ENCODE data around the gene RICTOR.
"Not testable (repeated sequence)": the region's sequence is repeated elsewhere in the genome, so short reads cannot be mapped to it uniquely, and the experiment has no call there.

RICTOR gene

DNA sequence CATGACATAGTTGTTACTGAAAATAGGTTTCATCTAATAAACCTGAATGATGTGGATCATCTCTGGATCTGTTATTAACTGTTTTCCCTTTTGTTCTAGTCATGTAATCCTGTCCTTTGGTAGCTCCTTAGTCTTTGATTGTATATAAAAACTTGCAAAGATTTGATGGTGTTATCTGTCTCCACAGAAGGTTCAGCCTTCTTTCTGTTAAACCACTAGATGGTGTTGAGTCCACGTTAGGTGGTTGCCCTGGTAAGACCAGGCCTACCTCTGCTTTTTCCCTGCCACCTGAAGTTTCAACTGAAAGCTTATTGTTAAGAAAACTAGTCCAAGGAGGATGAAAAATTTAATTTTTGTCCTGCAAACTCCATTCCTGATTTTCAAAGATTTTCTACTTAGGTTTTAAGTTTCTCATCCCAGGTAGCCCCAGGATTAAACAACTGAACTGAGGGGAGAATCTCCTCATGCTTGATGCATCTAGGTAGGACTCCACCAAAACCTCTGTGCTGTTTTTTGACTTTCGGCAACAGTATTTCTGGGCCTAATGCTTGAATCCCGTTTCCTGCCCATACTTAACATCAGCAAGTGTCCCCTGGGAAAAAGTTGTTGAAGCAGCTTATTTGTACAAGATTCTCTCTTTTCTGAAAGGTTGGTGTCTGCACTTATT, 68.5 kb downstream of the RICTOR start:
- DNase-seq: no peak

DNA sequence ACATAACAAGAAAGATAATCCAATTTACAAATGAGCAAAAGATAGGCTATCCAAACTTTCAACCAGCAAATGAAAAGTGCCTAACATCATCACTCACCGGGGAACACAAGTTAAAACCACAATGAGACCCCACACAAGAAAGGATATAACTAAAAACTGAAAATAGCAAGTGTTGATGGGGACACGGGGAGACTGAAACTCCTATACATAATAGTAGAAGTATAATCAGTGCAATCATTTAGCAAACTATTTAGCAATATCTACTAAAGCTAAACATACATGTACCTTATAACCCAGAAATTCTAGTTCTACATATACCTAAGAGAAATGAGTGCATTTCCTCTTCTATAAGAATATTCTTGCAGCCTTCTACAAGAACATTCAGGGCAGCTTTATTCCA, 72.5 kb downstream of the RICTOR start:
- no peak for DNase-seq

DNA sequence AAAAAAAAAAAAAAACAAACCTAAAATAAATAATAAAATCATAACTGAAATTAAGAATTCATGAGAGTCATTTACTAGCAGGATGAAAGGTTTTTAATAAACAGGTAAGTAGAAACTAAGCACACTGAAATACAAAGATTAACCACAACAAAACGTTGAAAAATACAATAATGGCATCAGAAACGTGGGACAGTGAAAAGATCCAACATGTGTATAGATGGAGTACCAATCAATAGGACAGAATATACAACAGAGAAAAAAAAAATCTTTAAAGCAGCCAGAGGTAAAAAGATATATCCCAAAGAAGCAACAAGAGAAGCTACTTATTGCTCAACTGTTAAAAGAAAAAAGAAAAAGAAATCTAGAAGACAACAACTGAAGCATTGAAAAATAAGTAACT, 75.2 kb downstream of the RICTOR start:
- DNase-seq: no peak

DNA sequence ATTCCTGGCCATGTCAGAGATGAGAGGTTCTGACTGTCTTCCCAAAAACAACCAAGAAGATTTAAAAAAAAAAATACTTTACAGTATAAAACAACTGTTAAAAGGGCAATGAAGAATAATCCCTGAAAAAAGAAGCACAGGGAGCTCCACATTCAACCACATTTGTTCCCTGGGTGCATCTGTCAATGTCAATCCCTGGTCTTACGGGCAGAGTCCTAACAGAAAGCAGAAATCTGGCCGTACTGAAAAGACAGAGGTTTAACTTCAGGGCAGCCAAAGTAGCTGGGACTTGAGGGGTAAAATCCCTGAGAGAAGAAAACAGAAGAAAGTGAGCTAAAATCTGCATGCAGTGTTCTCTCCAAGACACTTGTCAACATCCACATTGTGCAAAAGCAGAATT, 76.6 kb downstream of the RICTOR start:
- DNase-seq: no peak

DNA sequence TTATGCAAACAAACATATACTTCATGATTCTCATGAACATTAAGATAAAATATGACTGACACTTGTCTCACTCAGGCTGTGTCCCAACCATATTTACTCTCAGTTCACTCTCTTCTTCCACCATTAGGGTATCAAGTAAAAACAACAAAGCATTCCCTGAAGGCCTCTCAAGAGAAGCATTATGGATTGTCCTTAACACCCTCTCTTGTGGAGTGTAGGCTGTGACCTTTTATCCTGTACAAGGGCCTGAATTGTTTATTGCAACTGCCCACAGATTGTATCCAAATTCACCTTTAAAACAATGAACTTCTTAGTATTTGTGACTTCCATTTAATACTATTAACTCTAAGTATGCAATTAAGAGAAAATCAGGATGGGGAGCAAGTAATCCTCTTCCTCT, 78.1 kb downstream of the RICTOR start:
- DNase-seq: no peak

DNA sequence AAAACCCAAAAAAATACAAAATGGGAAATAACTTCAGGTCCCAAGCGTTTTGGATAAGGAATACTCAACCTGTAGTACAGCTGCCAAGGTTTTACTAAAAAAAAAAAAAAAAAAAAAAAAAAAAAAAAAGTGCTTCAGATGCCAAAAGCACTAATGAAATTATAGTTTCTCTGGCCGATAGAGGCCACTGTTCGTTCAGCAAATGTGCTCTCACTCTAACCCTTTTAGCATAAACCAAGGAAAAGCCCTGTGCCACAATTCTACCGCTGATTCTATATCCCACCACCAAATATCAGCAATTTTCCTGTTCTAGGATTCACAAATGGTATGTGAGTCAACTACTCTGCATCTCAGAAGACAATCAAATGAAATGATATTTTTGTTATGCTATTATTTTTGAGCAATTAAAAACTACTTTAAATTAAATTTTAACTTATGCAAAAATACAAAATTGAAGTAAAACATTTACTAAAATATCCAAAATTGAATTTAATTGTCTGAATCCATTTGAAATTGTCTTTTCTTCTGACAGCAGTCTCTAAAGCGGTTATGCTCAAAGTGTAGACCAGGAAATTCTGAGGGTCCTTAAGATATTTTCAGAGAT, 79.8 kb downstream of the RICTOR start:
- DNase-seq: peak; percentile 46

DNA sequence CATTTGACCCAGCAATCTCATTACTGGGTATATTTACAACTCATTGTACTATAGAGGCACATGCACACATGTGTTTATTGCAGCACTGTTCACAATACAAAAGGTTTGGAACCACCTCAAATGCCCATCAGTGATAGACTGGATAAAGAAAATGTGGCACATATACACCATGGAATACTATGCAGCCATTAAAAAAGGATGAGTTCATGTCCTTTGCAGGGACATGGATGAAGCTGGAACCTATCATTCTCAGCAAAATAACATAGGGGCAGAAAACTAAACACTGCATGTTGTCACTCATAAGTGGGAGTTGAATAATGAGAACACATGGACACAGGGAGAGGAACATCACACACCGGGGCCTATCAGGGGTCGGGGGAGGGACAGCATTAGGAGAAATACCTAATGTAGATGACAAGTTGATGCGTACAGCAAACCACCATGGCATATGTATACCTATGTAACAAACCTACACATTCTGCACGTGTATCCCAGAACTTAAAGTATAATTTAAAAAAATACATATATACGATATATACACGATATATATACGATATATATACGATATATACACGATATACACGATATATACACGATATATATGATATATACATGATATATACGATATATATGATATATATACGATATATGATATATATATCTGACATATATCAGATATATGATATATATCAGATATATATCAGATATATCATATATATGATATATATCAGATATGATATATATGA, 84.1 kb downstream of the RICTOR start:
- DNase-seq: not testable (repeated sequence)

DNA sequence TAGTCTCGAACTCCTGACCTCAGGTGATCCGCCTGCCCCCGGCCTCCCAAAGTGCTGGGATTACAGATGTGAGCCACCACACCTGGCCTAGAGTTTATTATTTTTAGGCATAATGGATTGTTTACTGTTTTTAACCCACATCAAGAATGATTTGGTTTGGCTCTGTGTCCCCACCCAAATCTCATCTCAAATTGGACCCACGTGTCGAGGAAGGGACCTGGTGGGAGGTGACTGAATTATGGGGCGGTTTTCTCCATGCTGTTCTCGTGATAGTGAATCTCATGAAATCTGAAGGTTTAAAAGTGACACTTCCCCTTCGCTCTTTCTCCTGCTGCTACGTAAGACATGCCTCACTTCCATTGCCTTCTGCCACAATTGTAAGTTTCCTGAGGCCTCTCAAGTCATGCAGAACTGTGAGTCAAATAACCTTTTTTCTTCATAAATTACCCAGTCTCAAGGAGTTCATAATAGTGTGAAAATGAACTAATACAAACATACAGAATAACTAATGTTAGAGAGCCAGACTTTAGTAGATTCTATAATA, 88.2 kb downstream of the RICTOR start:
- DNase-seq: no peak

DNA sequence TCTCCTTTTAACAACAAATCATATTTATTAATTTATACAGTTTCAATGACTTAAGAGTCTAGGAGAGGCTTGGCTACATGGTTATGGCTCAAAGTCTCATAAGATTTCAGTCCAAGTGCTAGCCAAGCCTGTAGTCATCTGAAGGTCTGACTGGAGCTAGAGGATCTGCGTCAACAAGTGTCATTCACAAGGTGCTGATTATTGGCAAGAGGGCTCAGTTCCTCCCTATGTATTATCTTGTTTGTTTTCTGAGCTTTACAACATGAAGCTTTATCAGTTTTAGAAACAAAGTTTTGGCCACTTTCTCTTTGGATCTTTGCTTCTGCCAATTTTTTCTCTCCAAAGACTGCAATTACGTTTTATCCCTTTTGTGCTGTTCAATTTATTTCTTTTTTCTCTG, 94.7 kb downstream of the RICTOR start:
- DNase-seq: no peak

DNA sequence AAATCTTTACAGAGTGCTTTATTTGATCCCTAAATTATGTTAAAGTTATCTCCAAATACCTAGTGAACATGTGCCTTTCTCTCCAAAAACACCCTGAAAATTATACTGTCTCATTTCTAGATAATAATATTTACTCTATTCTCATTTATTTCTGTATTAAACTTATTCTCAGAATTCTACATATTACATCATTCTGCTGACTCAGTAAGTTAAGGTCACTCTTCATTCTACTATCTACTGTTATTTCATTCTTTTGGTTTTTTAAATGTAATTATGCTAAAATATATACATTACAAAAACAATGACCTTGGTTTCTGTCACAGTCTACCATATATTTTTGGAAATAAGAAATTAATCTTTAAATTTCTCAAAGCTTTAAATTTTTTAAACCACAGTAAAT, 96.2 kb downstream of the RICTOR start:
- DNase-seq: no peak

DNA sequence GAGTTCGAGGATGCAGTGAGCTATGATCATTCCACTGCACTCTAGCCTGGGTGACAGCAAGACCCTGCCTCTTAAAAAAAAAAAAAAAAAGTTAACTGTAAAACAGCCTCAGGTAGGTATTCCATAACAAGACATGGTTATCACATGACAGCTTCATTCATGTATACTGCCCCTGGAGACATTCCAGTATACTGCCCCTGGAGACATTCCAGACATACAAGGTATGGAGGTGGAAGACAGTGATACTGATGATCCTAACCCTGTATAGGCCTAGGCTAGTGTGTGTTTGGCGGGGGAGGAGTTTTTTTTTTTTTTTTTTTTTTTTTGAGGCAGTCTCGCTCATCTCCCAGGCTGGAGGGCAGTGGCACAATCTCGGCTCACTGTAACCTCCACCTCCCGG, 105.5 kb downstream of the RICTOR start:
- DNase-seq: no peak

DNA sequence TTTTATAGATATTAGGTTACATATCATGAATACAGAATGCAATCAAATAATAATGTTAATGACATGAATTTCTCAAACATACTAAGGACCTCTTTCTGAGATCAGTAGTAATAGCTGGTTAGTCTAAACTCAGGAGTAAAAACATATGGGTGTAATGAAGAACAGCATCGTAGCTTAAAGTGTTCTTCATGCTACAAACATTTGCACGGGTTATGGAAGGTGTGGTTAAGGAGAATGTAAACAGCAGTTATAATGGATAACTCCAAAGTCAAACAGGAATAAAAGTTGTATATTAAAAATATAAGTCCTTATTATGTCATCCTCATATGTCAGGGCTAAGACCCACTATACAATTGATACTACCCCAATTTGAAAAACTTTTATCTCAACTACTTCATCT, 112.5 kb downstream of the RICTOR start:
- no peak for DNase-seq

DNA sequence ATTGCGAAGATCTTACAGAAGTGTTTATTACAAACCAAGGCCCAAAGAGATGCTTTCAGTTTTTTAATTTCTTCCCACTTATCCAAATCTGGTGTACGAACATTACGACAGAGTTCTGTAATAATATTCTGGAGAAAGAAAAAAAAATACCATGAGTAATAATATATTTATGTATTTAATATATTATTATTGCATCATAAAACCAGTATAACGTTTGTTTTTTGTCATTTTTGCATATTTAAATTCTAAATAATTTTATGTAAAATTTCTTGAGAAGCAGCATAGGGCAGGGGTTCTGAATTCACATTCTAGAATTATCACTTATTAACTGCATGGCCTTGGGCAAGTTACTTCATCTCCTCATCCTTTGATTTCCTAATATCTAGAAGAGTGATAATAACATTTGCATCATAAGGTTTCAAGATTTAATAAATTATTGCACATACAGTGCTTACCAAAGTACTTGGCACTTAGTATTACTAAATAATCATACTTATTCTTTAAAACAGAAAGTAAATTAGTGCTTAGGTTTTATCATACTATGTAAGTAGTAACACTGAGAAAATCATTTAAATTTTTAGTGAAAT, 120.7 kb downstream of the RICTOR start:
- no peak for DNase-seq

DNA sequence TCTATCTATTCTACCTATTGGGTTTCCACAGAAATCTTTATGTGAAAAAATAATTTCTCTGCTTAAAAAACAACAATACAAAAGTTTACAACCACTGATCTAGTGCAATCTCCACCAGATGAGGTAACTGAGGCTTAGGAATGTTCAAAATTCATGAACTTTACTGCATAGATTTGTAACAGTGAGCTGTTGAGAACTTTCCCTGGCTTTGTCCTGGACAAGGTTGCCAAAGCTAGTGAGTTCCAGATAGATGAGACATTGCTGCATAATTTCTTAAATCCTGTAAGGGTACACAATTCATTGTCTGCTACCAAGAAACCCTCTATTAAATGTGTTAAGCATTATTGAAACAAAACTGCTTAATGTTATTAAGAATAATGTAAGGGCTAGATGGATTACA, 125.7 kb downstream of the RICTOR start:
- no peak for DNase-seq

DNA sequence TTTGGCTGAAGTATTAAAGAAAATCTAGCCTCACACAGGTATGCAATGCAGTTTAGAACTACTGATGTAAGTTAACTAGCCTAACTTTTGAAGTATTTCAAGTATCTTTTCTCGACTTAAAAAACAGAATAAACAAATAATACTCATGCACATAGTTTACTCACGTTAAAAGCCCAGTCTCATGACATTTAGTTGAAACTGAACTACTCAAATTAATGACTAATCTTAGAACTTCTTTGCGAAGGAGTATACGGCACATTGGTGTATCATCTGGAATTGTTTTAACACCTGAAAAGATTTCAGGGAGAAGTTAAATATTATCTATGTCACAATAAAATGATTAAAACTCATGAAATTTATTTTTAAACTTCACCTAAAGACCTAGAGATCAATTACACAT, 129.9 kb downstream of the RICTOR start:
- DNase-seq: no peak

DNA sequence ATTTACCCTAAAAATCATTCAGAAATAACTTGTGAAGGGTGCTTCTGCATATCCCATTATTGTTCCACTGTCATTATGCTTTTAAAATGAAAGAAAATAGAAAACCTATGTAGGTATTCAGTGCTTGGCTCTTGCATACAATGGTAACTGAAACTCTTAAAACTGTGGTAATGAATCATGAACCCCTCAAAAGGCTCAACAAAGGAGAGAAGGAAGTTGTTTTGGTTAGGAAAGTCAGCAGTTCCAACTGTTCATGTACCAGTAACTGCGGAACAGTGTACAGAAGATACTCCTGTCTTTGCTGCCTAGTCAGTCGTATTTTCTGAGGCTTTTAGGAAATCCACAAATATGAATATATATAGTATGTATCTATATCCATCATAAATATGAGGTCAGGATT, 132.3 kb downstream of the RICTOR start:
- no peak for DNase-seq

DNA sequence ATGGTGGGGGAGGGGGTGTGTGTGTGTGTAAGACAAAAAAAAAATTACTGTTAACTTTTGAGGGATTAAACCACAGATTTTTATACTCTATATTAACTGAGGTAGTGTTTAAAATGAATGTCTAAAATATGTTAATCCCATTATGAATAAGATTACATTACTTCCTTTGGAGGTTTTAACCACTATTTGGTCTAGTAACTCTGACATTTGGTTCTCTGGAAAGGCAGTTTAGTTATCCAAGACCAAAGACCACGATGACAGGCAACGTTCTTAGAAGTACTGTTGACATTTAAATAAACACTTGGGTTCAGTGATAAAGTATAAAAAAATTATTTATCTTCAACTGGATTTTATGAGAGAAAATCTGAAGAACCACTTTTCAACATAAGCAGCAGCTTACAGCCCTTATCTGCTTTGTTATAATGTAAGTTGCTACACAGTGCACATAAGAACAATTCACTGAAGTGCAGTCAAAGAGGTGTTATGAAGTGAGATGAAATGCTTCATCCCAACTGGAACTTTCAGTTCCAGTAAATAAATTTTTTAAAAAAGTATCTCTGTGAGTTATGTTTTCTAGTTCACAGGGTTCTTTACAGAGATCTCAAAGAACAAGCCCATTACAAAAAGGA, 133.9 kb downstream of the RICTOR start:
- DNase-seq: no peak

DNA sequence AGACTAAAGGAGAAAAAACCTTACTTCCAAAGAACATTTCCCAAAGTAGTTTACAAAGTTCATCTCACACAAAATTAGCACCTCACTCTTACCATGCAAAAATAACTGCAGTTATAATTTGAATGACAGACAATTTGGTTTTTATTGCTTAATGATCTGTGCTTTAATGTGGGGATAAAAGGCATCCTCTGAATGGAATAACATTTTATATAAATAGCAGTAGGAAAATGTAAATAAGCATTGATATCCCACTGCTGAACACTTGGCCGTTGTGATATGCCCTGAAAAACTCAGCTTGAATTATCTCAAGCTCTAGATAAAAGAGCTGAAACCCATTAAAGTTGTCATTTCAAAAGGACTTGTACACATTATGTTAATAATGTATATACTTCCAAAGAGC, 135.2 kb downstream of the RICTOR start:
- DNase-seq: no peak

DNA sequence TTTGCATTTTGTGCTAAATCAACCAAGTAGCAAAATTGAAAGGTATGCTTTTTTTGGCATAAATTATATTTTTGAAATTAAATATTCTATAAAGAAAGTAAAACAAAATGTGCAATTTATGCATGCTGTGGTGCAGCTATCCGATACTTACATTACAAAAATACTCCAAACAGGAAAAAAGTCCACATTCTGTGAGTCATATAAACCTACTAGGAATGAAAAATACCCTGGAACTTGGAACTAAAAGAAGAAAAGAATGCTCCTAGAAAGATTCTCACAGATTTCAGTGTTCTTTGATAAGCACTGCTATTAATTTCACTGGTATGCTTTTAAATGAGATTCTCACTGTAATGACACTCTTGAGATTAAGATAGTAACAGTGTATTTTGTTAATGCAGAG, 135.8 kb downstream of the RICTOR start:
- DNase-seq: no peak

DNA sequence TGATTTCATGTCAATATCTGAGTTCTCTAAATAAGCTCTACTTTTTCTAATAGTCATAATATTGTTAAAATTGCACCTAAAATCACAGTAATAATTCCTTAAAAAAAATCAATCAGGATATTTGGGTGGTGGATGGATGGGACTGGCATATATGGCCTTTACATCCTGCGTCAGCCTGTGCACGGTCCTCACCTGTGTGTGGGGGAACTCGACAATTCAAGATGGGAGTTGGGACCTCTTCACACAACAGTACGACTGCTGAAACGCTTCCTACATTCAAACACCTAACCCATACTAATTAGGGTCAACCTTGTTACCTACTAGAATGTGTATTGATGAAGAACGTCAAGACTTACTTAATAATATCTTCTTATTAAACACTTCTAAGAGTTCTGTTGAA, 137.9 kb downstream of the RICTOR start:
- no peak for DNase-seq

DNA sequence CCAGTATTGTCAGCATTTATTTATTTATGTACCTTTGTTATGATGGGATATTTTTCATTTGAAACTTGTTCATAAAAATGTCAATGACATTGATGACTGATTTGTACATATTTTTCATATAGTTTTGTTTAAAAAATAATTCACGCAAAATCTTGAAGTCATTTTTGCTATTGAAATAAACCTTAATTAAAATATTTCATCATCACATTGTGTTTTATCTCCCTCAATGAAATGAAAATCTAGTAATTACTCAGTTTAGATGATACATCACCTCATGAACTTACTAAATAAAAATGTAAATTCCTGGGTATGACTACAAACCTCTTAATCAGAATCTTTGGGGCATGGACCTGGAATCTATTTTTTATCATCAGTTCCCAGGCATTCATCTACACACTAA, 138.8 kb downstream of the RICTOR start:
- DNase-seq: no peak

DNA sequence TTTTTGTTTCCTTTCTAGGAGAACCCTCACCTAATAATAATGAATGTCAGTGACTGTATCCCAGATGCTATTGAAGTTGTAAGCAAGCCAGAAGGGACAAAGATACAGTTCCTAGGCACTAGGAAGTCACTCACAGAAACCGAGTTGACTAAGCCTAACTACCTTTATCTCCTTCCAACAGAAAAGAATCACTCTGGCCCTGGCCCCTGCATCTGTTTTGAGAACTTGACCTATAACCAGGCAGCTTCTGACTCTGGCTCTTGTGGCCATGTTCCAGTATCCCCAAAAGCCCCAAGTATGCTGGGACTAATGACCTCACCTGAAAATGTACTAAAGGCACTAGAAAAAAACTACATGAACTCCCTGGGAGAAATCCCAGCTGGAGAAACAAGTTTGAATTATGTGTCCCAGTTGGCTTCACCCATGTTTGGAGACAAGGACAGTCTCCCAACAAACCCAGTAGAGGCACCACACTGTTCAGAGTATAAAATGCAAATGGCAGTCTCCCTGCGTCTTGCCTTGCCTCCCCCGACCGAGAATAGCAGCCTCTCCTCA, 141.3 kb downstream of the RICTOR start:
- DNase-seq: no peak

DNA sequence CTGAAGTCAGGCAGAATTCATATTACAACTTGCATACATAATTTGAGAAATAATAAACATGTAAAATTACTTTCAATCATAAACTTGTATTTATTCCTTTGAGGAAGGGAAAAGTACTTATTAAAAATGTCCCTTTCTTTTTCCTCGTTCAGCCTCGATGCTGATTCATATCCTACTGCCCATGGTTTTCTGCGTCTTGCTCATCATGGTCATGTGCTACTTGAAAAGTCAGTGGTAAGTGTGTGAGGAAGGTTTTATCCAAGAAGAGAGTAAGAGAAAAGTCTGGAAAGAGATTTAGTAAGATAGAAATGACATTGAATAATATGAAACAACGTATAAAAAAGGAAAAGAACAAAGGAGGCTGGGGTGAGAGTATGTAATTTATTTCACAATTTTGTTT, 142.5 kb downstream of the RICTOR start:
- DNase-seq: no peak
